Measurements from ENCODE around the gene CCDC82. TPM values are rescaled to one million over a fixed set of nuclear protein-coding genes. Genes with fewer than 3 reads are reported as not detected.

CCDC82 gene
- total and polyA plus RNA-seq, 7 donors, result 6.3 to 21.4 (median 8.6) TPM

GRCh38 chr11:96323642-96323985 is 66.1 kb downstream of the CCDC82 start:
- Histone ChIP-seq H3K27me3 (ENCODE audit: insufficient read depth in 3 of 3, low read length in 2 of 3) (no peaks in the 10 kb centered on the region), H3K36me3 (ENCODE audit: insufficient read depth in 1 of 2, low read depth in 1 of 2) (no peaks in the 10 kb centered on the region), H3K4me3 (no peak overlapping the region), H3K4me1 (no peaks in the 10 kb centered on the region), H3K9me3 (no peaks in the 10 kb centered on the region), H3K27ac (no peak overlapping the region)
- TF ChIP-seq CTCF (IDR thresholded peaks at IDR 0.05), result no peak
- DNase-seq (no peak), ATAC-seq (no peak)
- 75 to 81% (median 81%) methylated on average over 6 of the region's 6 CpGs for WGBS, 3 donors
- intact Hi-C loops (cut with DNase I), result no loop called here

- Histone ChIP-seq H3K4me1 (no peaks in the 10 kb centered on the region), H3K4me3 (no peak overlapping the region), H3K27me3 (ENCODE audit: insufficient read depth in 3 of 3, low read length in 2 of 3) (no peaks in the 10 kb centered on the region), H3K9me3 (no peaks in the 10 kb centered on the region), H3K36me3 (ENCODE audit: insufficient read depth in 1 of 2, low read depth in 1 of 2) (no peaks in the 10 kb centered on the region), H3K27ac (no peak overlapping the region)
- DNase-seq (no peak), ATAC-seq (no peak)
- intact Hi-C loops (cut with DNase I), result no loop called here
- TF ChIP-seq CTCF (IDR thresholded peaks at IDR 0.05), result no peak
- 93 to 94% (median 94%) methylated on average over 10 of the region's 10 CpGs for WGBS, 3 donors
Observed at GRCh38 chr11:96322775-96323641, 66.7 kb downstream of the CCDC82 start.

GRCh38 chr11:96321091-96321490 is 68.6 kb downstream of the CCDC82 start:
- Histone ChIP-seq H3K27me3 (ENCODE audit: insufficient read depth in 3 of 3, low read length in 2 of 3) (no peaks in the 10 kb centered on the region), H3K9me3 (no peaks in the 10 kb centered on the region), H3K4me1 (no peaks in the 10 kb centered on the region), H3K36me3 (ENCODE audit: insufficient read depth in 1 of 2, low read depth in 1 of 2) (no peaks in the 10 kb centered on the region), H3K4me3 (no peak overlapping the region), H3K27ac (no peak overlapping the region)
- no peak for TF ChIP-seq CTCF (IDR thresholded peaks at IDR 0.05)
- ATAC-seq, result no peak
- no peak for DNase-seq
- WGBS, 3 donors, result 85 to 87% (median 86%) methylated on average over 5 of the region's 5 CpGs
- intact Hi-C loops (cut with DNase I), result no loop called here

- intact Hi-C loops (cut with DNase I), result no loop called here
- H3K9me3 ChIP-seq, result no peaks in the 10 kb centered on the region
- no peaks in the 10 kb centered on the region for H3K27me3 ChIP-seq (ENCODE audit: insufficient read depth in 3 of 3, low read length in 2 of 3)
- no peak overlapping the region for H3K4me3 ChIP-seq
- 85 to 93% (median 86%) methylated on average over 2 of the region's 2 CpGs for WGBS, 3 donors
- H3K4me1 ChIP-seq, result no peaks in the 10 kb centered on the region
- no peak for ATAC-seq
- H3K36me3 ChIP-seq (ENCODE audit: insufficient read depth in 1 of 2, low read depth in 1 of 2), result no peaks in the 10 kb centered on the region
- no peak for DNase-seq
- H3K27ac ChIP-seq, result no peak overlapping the region
- no peak for TF ChIP-seq CTCF (IDR thresholded peaks at IDR 0.05)
Observed at GRCh38 chr11:96319898-96320656, 69.6 kb downstream of the CCDC82 start.

All from psoas muscle (tissue), 8 donors.